Naive B cell (primary cell): ENCODE results near the gene FARP1. TPM values are rescaled to one million over a fixed set of nuclear protein-coding genes. Genes with fewer than 3 reads are reported as not detected.

Experiments used
- ATAC-seq, 2 donors: fragments of 150-1000 bp; cut with Tn5 transposase; 2 replicates each; pipeline ENCODE4 v1.10.0; 2021; ENCODE audit warnings: low read depth in 2 of 2, mild to moderate bottlenecking in 2 of 2, moderate library complexity in 2 of 2
- DNase-seq: peaks from one replicate; pipeline ENCODE4 v3.0.0; 2022
- H3K27ac Mint-ChIP-seq, 6 donors: one replicate each; pipeline ENCODE4 v1.8.0; 2020 to 2022; ENCODE audit warnings: mild to moderate bottlenecking in 6 of 6, mixed read lengths in 6 of 6, moderate library complexity in 5 of 6, inconsistent platforms in 2 of 6
- H3K27me3 Mint-ChIP-seq, 3 donors: one replicate each; pipeline ENCODE4 v1.8.0; 2021 to 2022; ENCODE audit warnings: mixed read lengths in 3 of 3, mild to moderate bottlenecking in 1 of 3
- H3K36me3 Mint-ChIP-seq, 2 donors: one replicate each; pipeline ENCODE4 v1.8.0; 2020 to 2022; ENCODE audit warnings: mixed read lengths in 2 of 2, inconsistent platforms in 1 of 2, mild to moderate bottlenecking in 1 of 2
- H3K4me1 Mint-ChIP-seq, 3 donors: one replicate each; pipeline ENCODE4 v1.8.0; 2020 to 2022; ENCODE audit warnings: mixed read lengths in 3 of 3, inconsistent platforms in 1 of 3, mild to moderate bottlenecking in 1 of 3, moderate library complexity in 1 of 3
- H3K4me3 Mint-ChIP-seq, 8 donors: one replicate each; pipeline ENCODE4 v1.8.0; 2020 to 2022; ENCODE audit warnings: mild to moderate bottlenecking in 8 of 8, mixed read lengths in 8 of 8, moderate library complexity in 8 of 8, inconsistent platforms in 2 of 8
- H3K9me3 Mint-ChIP-seq, 7 donors: one replicate each; pipeline ENCODE4 v1.8.0; 2020 to 2022; ENCODE audit warnings: mixed read lengths in 7 of 7, mild to moderate bottlenecking in 5 of 7, inconsistent platforms in 2 of 7, moderate library complexity in 1 of 7
- polyA plus RNA-seq, 6 donors: library from polyadenylated mRNA; unstranded; fragments of 300-500 nt; fragmentation: Illumina TruSeq; gene quantifications; one replicate each; pipeline ENCODE4 v1.2.3, GENCODE V29; 2021; ENCODE audit warnings: low read depth in 6 of 6

The FARP1 gene
- polyA plus RNA-seq, 6 donors from 2014 or later: 0.44 to 1.2 (median 0.86) TPM; not detected in 1

DNA sequence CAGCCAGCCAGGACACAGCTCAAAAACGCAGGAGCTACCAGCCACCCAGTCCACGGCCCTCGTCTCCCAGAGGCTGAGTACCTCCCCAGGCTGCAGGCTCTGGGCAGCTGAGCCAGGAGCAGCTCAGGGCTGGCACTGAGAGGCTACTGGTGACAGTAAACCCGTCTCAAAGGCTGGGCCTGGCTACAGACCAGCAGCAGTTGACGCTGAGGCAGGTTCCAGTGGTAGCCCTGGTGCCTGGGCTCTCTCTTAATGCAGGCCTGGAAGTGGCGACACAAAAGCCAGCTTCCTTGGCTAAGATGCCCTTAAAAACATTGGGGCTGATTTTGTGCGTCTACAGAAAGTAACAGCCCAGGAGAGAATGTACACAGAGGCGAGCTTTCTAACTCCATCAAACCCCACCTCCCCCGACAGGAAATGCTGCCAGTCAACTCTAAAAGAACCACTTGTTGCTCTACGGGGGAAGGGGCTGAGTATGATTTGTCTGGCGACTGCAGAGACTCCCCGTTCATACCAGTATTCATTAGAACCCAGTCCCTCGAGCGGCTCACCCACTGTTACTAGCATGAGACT, 307.7 kb downstream of the FARP1 start:
- Mint-ChIP-seq H3K27ac (peak overlapping the region in 2 of 6 donors; percentile 72 to 73), H3K27me3 (no peaks in the 10 kb centered on the region), H3K4me3 (no peak overlapping the region), H3K9me3 (no peaks in the 10 kb centered on the region), H3K36me3 (peaks cover 21 to 22% of the 10 kb centered on the region in 2 donors), H3K4me1 (peaks cover 7 to 25% (median 8%) of the 10 kb centered on the region in 3 donors)
- DNase-seq (no peak), ATAC-seq (no peak)

DNA sequence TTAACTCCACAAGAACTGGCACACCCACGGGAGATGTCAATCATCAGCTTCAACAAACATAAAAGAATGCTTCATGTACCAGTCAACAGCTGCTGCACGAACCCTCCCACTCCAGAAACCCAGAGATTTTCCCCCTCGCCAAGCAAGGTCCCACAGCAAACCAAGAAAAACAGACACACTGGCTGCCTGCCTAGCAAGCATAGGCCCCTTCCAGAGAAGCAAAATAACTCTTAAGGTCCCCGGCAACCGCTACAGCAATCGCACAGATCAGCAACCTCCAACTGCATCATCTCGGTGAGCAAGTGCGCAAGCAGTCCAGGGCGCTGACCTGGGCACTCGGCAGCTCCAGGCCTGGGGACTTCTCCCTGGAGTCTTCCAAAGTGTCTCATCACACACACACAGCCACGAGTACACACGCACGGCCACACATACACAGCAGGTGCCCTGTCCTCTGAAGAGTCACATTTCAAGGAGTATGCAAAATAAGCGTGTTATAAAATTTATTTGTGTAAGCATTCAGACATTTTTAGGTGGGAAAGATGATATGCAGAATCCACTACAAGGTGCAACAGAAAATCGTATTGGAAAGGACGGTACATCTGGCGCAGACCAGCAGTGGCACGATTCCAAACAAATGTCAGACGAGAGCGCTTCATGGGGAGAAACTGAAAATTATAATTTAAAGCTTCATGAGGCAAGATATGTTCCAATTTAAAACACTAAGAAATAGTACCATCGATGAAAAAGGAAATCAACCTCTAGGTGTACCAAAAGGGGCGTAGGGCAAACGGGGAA, 309.0 kb downstream of the FARP1 start:
- peaks cover 21 to 22% of the 10 kb centered on the region in 2 donors for H3K36me3 Mint-ChIP-seq
- H3K4me3 Mint-ChIP-seq: peak overlapping the region in 1 of 8 donors; percentile 38
- peak overlapping the region in 4 of 6 donors; percentile 1 to 72 (median 56) for H3K27ac Mint-ChIP-seq
- H3K9me3 Mint-ChIP-seq: no peaks in the 10 kb centered on the region
- no peaks in the 10 kb centered on the region for H3K27me3 Mint-ChIP-seq
- ATAC-seq (no peak), DNase-seq (no peak)
- H3K4me1 Mint-ChIP-seq: peaks cover 4 to 16% (median 6%) of the 10 kb centered on the region in 3 donors

DNA sequence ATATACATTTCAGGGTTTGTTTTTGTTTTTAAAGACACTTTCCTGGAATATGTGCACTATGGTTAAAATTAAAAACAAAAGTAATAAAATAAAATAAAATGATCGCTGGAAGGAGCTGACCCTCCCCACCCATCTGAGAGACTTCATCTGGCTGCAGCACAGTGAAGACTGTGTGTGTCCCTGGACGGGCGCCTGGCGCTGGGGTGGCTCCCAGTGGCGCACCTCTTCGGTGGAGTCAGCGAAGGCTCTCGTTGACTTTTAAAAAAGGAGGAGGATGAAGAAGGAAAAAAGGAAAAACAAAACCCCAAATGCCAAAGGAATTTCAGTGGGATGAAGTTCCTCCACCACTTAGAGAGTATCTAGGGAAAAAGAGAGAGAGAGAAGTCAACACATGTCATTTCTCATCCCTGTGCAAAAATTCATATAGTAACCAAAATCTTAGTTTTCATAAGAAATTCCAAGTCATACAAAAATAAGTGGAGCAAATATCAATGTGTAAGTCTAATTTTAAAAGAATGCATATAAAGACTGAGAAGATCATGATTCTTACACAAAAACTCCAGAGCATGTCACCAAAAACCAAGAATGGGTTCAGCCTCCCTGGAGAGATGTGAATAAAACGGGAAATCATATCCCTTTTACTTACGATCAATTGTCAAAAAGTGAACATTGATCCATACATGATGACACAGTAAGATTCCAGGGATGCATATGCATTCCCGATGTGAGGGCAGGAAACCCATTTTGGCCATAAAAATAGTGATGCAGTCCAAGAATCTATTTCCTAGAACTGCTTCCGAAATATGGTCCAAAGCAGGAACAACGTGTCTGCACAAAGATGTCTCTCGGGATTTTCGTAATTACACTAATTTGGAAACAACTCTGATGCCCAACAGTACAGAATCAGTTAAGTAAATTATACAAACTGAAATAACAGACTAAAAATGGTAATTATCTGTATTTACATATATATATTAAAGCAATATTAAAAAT, 310.3 kb downstream of the FARP1 start:
- ATAC-seq (no peak), DNase-seq (no peak)
- Mint-ChIP-seq H3K4me1 (peaks cover 0 to 8% (median 4%) of the 10 kb centered on the region in 3 donors), H3K4me3 (no peak overlapping the region), H3K27ac (no peak overlapping the region), H3K36me3 (peaks cover 13 to 26% of the 10 kb centered on the region in 2 donors), H3K9me3 (no peaks in the 10 kb centered on the region), H3K27me3 (no peaks in the 10 kb centered on the region)

DNA sequence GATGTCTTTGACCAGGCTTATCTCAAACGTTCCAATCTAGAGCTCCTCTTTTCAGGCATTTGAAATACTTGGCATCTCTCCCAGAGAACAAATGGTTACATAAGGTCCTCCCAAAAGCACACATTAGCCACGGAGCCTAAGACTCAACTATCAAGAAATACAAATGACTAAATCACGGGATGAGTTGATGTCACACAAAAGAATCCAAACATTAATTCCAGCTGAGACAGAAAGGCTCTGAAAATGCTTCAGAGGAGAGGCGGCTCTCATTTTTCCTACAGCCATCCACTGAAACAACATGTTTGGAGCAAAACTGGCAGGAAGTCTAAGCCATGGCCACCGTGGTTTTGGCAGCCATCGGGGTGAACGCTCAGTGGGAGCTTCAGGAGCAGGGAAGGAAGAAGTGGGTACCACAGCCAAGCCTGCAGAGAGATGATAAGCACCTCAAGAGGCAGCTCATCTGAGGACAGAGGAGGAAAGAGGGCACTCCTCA, 311.5 kb downstream of the FARP1 start:
- no peaks in the 10 kb centered on the region for H3K9me3 Mint-ChIP-seq
- DNase-seq (no peak), ATAC-seq (no peak)
- peak overlapping the region in 5 of 6 donors; percentile 16 to 88 (median 53) for H3K27ac Mint-ChIP-seq
- no peaks in the 10 kb centered on the region for H3K27me3 Mint-ChIP-seq
- H3K4me3 Mint-ChIP-seq: no peak overlapping the region
- peaks cover 13 to 26% of the 10 kb centered on the region in 2 donors for H3K36me3 Mint-ChIP-seq
- peaks cover 0 to 8% (median 4%) of the 10 kb centered on the region in 3 donors for H3K4me1 Mint-ChIP-seq

DNA sequence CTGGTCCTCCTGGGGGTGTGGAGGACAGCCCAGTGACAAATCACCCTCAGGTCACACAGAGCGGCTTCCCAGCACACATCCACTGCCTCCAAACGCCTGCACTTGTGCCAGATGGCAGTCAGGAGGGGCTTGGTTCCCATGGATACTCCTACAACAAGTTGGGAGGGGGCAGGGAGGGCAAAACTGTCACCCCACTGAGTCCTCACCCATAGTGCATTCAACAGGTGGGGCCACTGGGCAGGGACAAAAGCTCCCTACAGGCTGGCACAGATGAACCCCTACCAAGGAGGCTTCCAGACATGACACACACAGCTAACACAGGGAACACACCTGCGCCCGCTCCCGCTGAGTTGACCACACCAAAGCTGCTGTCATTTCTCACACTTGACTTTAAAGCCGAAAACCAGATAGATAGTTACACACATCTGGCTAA, 313.5 kb downstream of the FARP1 start:
- Mint-ChIP-seq H3K9me3 (no peaks in the 10 kb centered on the region), H3K4me1 (peaks cover 0 to 5% (median under 1%) of the 10 kb centered on the region in 3 donors), H3K36me3 (peaks cover 14 to 32% of the 10 kb centered on the region in 2 donors), H3K4me3 (no peak overlapping the region), H3K27ac (peak overlapping the region in 1 of 6 donors; percentile 35), H3K27me3 (no peaks in the 10 kb centered on the region)
- no peak for DNase-seq
- no peak for ATAC-seq

DNA sequence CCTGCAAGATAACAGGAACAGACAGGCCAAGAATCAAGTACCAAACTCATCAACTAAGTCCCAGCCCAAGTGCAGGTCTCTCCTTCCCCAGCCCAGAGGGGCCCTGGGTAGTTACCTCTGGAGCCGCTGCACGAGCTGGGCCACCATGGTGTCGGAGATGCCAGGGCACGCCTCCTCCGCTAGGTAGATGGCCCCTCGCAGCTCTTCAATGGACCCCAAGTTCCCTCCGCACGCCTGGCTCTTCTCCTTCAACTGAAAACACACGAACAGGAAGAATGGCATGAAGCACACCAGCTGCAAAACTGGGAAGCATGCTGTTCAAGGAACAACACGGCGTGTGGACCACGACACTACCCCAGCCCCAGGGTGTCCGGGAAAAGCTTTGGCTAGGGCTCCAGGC, 314.2 kb downstream of the FARP1 start:
- H3K27ac Mint-ChIP-seq: peak overlapping the region in 2 of 6 donors; percentile 26 to 35
- no peak for DNase-seq

DNA sequence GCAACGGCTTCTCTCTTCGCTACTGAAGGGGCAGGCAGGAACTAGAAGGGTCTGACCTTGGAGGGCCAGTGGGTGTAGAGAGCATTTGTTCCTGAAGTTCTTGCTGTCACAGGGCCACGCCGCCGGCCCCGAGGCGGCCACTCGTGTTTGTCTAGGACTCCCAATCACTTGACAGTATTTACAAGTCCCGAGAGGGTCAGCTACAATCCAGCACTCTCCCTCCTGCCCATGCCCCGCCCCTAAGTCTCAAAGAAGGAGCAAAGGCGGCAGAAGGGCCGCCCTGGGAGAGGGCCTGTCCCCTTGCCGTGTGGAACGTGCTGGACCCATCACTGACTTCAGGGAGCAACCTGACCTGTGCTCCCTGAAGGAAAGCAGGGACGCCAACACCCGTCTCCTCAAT, 315.5 kb downstream of the FARP1 start:
- H3K27ac Mint-ChIP-seq: no peak overlapping the region
- DNase-seq: no peak
- no peaks in the 10 kb centered on the region for H3K27me3 Mint-ChIP-seq
- no peaks in the 10 kb centered on the region for H3K9me3 Mint-ChIP-seq
- H3K36me3 Mint-ChIP-seq: peaks cover 20 to 23% of the 10 kb centered on the region in 2 donors
- H3K4me3 Mint-ChIP-seq: no peak overlapping the region
- H3K4me1 Mint-ChIP-seq: peaks cover 5 to 9% (median 7%) of the 10 kb centered on the region in 3 donors
- ATAC-seq: no peak

More for the DNA sequence above, 314.2 kb downstream of the FARP1 start:
- H3K4me1 Mint-ChIP-seq: peaks cover 0 to under 1% (median 0%) of the 10 kb centered on the region in 3 donors
- ATAC-seq: no peak
- no peaks in the 10 kb centered on the region for H3K9me3 Mint-ChIP-seq
- H3K27me3 Mint-ChIP-seq: no peaks in the 10 kb centered on the region
- H3K4me3 Mint-ChIP-seq: no peak overlapping the region
- H3K36me3 Mint-ChIP-seq: peaks cover 9 to 26% of the 10 kb centered on the region in 2 donors

DNA sequence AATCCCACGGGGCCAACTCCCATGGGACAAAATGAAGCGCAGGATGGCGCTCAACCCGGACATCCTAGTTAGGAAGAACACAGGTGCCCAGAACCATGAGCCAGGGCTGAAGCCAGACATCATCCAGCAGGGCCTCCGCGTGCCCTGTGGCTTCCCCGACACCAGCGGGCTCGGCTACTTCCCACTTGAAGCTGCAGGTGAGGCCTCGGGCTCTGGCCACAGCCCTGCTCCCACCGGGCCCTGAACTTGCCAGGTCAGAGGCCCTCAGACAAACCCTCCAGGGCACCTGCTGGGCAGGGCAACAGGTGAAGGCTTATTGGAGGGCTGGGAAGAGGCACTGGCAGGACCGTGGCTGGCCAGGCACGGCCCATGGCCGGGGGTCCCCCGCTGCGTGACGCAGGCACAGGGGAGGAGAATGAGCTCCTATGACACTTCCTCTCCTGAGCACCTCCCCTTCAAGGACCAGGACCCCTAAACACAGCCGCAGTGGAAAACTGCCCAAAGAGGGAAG, 316.3 kb downstream of the FARP1 start:
- Mint-ChIP-seq H3K27me3 (no peaks in the 10 kb centered on the region), H3K36me3 (peaks cover 21 to 25% of the 10 kb centered on the region in 2 donors), H3K4me1 (peaks cover 5 to 9% (median 7%) of the 10 kb centered on the region in 3 donors), H3K9me3 (no peaks in the 10 kb centered on the region), H3K4me3 (no peak overlapping the region), H3K27ac (no peak overlapping the region)
- DNase-seq: no peak
- ATAC-seq: no peak

DNA sequence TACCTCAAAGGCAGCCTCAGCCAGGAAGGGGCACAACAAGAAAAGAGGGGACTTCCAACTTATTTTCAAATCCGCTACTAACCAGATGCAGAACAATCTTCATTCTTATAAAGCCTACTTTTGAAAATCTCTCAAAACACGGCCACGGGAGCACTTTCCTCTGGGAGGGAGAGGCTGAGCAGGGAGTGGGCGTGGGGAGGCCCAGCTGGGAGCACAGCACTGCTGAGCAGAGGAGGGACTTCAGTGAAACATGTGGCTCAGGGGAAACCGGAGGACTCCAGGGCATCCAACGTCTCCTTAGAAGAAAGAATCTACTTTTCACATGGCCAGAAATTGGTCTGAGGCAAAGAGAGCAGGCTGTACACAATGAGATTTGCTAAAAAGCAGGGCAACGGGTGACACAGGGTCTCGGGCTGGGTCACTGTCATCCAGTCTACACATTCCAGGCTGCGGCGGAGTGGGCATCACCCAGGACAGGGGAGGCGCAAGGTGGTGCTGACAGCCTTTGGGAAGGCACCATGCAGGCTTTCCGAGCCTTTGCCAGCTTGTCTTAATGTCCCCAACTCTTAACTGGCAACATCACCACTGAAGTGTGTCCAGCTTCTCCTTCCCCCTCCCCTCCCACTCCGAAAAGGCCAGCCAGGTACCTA, 317.0 kb downstream of the FARP1 start:
- DNase-seq (no peak), ATAC-seq (no peak)
- no peaks in the 10 kb centered on the region for H3K27me3 Mint-ChIP-seq
- H3K4me1 Mint-ChIP-seq: peaks cover 5 to 9% (median 7%) of the 10 kb centered on the region in 3 donors
- H3K4me3 Mint-ChIP-seq: no peak overlapping the region
- H3K9me3 Mint-ChIP-seq: no peaks in the 10 kb centered on the region
- peak overlapping the region in 2 of 6 donors; percentile 19 to 63 for H3K27ac Mint-ChIP-seq
- peaks cover 20 to 21% of the 10 kb centered on the region in 2 donors for H3K36me3 Mint-ChIP-seq

DNA sequence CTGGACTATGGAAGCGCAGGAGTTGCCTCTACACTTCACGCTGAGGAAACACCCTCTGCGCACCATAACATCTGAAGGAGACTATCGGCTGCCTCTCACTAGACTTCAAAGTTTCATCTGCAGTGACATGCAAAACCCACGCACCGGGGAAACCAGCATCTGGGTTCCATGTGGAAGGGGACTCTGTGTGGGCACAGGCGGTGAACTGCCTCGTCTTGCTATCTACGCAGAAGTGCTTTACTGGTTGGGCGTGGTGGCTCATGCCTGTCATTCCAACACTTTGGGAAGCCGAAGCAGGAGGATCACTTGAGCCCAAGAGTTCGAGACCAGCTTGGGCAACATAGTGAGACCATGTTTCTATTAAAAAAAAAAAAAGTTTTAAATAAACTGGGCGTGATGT, 317.6 kb downstream of the FARP1 start:
- H3K36me3 Mint-ChIP-seq: peaks cover 20 to 21% of the 10 kb centered on the region in 2 donors
- H3K4me1 Mint-ChIP-seq: peaks cover 5 to 9% (median 7%) of the 10 kb centered on the region in 3 donors
- no peaks in the 10 kb centered on the region for H3K9me3 Mint-ChIP-seq
- no peak overlapping the region for H3K4me3 Mint-ChIP-seq
- peak overlapping the region in 2 of 6 donors; percentile 44 to 58 for H3K27ac Mint-ChIP-seq
- ATAC-seq: no peak
- no peaks in the 10 kb centered on the region for H3K27me3 Mint-ChIP-seq
- no peak for DNase-seq

DNA sequence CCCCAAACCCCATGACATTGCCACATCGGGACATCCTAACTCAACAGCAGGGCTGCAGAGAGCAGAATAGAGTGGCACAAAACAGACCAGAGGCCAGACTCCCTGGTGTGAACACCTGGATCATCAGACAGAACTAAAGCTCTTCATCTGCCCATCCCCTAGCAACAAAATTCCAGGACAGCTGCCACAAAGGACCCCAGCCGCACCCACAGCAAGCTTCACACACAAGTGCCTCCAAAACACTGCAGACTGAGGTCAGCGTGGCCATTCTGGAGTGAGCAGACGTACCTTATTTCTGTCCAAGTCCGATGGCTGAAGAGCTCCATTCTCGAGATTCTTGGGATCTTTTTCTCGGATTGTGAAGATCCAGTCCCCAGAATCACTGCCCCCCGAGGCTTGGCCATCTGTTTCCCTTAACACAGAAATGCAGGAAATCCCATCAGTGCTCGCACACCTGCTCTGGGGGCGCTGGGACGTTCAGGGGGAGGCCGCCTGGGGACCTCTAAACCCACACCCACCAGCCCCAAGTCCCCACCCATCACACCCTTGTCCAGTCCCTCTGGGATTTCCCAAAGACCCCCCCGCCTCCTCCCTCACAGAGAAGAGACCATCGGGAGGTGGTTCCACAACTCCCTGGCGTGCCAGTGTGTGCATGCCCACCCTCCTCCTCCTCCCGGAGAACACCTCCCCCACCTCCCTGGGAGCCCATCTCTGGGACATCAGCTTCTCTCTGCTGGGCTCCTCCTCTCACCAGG, 318.8 kb downstream of the FARP1 start:
- no peak for ATAC-seq
- H3K27ac Mint-ChIP-seq: peak overlapping the region in 4 of 6 donors; percentile 34 to 94 (median 62)
- peaks cover 7 to 9% (median 7%) of the 10 kb centered on the region in 3 donors for H3K4me1 Mint-ChIP-seq
- H3K4me3 Mint-ChIP-seq: no peak overlapping the region
- H3K36me3 Mint-ChIP-seq: peaks cover 20 to 21% of the 10 kb centered on the region in 2 donors
- no peak for DNase-seq
- no peaks in the 10 kb centered on the region for H3K9me3 Mint-ChIP-seq
- H3K27me3 Mint-ChIP-seq: no peaks in the 10 kb centered on the region
